PC-3 (cell line): ENCODE results near the gene FPGS.

Experiments used
- EZH2 ChIP-seq: fragments of 300-600 bp; sonication (generic); IDR thresholded peaks from one replicate; pipeline ENCODE4 v1.6.1; 2017; ENCODE audit warnings: antibody characterized with exemption, mild to moderate bottlenecking, low read length; ENCODE audit not compliant: unreplicated experiment
- TF ChIP-seq, protein P1 (sequence below): fragments of 300-600 bp; sonication (generic); conservative IDR thresholded peaks from 2 replicates; pipeline ENCODE4 v1.5.1; 2017; ENCODE audit warnings: antibody characterized with exemption, low read depth, mild to moderate bottlenecking, low read length

DNA sequence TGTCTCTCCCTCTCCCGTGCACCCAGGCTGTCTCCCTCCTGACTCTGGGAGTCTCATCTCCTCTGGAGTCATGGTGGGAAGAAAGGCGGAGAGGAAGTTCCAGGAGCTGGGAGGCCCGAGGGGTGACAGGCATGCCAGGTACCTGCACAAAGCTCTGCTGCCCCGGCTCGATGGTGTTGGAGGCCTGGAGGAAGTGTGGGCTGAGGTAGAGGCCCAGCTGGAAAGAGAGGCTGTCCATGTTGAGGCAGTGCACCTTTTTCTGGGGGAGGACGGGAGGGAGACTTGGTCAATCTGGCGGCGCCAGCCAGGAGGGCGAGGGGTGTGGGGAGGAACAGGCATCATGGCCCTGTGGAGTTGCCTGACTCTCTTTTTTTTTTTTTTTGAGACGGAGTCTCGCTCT is 15.9 kb downstream of the FPGS start:
- TF ChIP-seq, protein P1, sequence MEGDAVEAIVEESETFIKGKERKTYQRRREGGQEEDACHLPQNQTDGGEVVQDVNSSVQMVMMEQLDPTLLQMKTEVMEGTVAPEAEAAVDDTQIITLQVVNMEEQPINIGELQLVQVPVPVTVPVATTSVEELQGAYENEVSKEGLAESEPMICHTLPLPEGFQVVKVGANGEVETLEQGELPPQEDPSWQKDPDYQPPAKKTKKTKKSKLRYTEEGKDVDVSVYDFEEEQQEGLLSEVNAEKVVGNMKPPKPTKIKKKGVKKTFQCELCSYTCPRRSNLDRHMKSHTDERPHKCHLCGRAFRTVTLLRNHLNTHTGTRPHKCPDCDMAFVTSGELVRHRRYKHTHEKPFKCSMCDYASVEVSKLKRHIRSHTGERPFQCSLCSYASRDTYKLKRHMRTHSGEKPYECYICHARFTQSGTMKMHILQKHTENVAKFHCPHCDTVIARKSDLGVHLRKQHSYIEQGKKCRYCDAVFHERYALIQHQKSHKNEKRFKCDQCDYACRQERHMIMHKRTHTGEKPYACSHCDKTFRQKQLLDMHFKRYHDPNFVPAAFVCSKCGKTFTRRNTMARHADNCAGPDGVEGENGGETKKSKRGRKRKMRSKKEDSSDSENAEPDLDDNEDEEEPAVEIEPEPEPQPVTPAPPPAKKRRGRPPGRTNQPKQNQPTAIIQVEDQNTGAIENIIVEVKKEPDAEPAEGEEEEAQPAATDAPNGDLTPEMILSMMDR, result no peak
- no peak for TF ChIP-seq EZH2
